Left renal pelvis (tissue), 4 donors: ENCODE measurements around the gene CA4. TPM values are rescaled to one million over a fixed set of nuclear protein-coding genes. Genes with fewer than 3 reads are reported as not detected.
"Not testable (repeated sequence)": the region's sequence is repeated elsewhere in the genome, so short reads cannot be mapped to it uniquely, and the experiment has no call there.

Source experiments
- DNase-seq, 4 donors: peaks; one replicate each; pipeline ENCODE4 v3.0.0-alpha.2; 2013; ENCODE audit warnings: low read depth in 4 of 4, low spot score in 3 of 4
- polyA plus RNA-seq, 4 donors: library from polyadenylated mRNA; unstranded; fragments of 120-200 nt; gene quantifications; one replicate each; pipeline ENCODE4 v1.2.1, GENCODE V29; 2013; ENCODE audit not compliant: insufficient read length in 4 of 4

The CA4 gene
- polyA plus RNA-seq, 4 donors = 3.7 to 58.5 (median 35.9) TPM

DNA sequence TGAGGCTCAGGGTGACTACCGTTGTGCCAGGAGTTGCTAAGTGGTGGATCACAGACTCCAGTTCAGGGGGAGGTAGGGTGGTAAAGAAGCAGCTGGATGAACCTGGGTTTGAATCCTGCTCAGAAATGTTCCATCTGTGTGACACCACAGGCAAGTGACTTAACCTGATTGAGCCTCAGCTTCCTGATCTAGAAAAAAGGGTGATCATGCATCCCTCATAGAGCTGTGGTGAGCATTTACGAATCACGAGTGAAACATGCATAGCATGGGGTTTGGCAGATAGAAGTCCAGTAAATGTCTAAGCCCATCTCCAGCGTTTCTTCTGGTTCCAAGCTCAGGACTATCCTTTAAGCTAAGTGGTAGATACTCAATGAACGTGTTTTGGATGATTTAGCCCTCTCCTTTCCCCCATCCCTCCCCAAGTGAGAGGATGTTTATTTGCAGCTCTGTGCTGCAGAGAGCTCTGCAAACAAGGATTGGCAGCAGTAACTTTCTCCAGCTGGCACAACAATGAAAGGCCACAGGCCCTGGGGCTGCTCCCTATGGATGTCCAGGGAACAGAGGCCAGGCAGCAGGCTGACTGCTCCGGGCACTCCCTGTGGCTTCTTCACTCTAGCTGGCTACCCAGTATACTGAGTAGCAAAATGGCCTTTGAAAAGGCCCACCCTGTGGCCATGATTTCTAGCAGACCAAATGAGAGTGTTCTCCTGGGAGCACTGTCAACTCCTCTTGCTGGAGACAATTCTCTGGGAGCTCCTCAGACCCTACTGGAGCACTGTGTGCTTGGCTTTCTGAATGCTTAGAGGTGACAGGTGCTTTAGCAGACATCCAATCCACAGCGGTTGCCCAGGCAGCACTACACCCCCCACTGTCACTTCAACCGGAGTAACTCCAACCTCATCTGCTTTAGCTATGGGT lies 21.3 kb downstream of the CA4 start:
- DNase-seq = no peak

GRCh38 chr17:60171753-60172079 lies 21.9 kb downstream of the CA4 start:
- DNase-seq = no peak

DNA sequence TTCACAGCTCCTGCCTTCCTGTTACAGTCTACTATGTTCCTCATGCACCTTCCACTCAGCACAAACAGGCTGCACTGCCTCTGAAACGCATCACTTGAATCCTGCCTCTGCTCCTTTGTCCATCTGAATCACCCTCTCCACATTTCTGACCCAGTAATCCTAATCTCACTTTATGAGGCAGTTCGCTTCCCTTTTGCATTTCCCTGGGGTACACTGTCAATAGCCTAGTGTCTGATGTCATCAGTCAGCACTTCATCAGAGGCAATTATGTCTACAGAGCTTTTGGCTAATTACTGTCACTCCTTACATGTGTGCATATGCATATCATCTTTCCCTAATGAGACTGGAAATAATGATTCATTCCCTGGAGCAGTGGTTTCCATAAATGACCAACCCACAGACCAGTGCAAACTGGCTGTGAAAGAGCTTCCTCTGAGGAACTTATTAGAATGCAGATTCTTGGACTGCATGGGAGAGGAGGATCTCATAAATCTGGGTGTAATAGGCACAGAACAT lies 23.6 kb downstream of the CA4 start:
- DNase-seq = no peak

GRCh38 chr17:60174035-60174434 lies 24.3 kb downstream of the CA4 start:
- no peak for DNase-seq

- not testable (repeated sequence) for DNase-seq
These were observed 25.0 kb downstream of the CA4 start for GRCh38 chr17:60174767-60175166.

GRCh38 chr17:60176763-60177162 lies 27.0 kb downstream of the CA4 start:
- DNase-seq = not testable (repeated sequence)

- DNase-seq = not testable (repeated sequence)
These were observed 28.4 kb downstream of the CA4 start for GRCh38 chr17:60178180-60178579.

- DNase-seq = not testable (repeated sequence)
These were observed 30.6 kb downstream of the CA4 start for GRCh38 chr17:60180380-60180779.

DNA sequence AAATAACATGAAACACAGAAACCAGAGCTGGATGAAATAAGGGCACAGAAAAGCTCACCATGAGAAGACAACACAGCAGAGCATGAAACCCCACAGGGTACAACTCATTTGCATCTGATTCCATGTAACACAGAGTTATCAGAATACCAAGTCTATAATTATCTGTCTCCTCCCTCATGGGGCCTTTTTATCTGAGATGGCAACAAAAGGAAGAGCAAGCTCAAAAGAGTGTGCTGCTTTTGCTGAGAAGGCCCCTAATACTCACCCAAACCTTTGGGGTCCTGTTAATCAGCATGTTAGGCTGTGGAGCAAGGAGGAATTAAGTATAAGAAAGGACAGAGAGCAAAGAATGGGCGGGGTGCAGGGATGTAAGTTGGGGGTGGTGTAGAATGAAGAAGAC lies 36.6 kb downstream of the CA4 start:
- not testable (repeated sequence) for DNase-seq

DNA sequence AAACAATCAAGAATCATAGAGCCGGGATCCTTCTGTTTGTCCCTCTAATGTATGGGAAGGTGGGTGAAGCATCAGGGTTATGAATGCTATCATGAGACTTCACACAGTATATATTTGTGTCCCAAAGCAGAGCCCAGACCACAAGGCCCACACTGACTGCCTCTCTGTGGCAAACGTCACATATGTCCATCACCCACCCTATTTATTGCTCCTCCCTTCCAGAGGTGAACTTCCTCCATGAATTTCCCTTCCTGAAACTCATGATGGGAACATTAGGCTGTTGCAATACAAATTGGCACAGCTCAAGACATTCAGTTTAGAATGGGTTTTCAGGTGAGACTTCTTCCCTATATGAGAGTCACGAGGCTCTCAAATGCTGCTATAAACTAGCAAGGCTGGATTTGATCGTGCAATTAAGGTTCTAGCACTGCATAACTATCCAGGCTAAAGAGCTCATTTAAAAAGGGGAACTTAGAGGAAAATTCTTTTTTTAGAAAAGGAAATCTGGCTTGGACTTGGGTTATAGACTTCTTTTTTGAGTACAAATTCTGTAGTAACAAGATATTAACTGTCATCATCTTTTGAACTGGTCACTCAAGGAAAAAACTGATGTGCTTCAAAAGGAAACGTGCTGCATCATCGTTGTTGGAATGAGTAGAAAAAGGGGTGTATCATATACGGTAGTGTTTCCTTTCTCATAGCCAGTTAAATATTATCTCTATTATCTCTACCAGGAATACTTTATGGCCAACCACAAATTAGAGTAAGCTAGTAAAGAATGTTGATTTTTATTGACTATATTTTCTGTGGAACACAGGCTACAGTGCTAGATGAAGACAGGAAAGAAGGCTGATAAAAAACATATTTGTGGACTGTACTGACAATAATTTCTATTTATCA lies 37.3 kb downstream of the CA4 start:
- not testable (repeated sequence) for DNase-seq

- DNase-seq = no peak
These were observed 39.0 kb downstream of the CA4 start for GRCh38 chr17:60188759-60189158.

DNA sequence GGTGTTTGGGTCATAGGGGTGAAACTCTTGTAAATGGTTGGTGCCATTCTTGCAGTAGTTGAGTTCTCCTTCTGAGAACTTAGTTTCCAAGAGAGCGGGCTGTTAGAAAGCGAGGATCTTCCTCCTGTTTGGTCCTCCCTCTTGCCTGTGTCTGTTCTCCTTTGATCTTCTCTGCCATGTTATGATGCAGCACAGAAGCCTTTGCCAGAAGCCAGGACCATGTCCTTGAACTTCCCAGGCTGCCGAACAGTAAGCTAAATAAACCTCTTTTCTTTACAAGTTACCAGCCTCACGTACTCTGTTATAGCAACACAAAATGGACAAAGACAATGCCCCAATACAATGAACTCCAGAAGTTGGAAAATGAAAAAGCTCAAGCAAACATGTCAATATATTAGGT lies 40.3 kb downstream of the CA4 start:
- DNase-seq = not testable (repeated sequence)

DNA sequence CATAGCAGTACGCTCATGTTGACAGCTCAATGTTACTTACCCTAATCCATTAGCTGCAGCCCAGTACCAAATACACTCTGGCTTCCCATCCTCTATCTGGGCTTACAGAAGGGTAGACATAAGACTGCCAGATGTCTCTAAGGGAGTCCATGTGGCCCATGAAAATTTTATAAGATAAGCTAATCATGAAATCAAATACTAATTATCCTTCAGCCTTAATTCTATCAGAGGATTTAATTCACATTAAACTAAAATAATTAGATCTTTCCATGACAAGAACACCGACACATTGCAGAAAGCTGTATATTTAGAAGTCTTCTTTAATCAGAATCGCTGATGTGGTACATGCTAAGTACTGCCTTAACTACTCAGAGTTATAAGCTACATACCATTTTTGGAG lies 43.3 kb downstream of the CA4 start:
- not testable (repeated sequence) for DNase-seq

DNA sequence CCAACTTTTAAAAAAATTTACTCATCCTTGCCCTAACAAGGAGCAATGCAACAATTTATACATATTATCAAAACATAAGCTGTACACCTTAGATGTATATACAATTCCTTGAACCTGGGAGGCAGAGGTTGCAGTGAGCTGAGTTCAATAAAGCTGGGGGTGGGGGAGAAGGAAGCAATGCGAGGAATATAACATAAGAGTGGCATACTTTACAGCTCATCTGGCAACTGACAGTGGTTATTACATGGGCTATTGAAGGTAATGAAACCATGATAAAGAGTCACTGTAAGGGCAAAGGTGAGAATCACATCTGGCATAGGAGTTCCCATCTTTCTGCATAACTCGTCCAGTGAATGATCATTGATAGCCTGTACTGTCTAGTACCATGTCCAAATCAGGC lies 43.7 kb downstream of the CA4 start:
- DNase-seq = no peak

- not testable (repeated sequence) for DNase-seq
These were observed 44.4 kb downstream of the CA4 start for GRCh38 chr17:60194141-60194540.

DNA sequence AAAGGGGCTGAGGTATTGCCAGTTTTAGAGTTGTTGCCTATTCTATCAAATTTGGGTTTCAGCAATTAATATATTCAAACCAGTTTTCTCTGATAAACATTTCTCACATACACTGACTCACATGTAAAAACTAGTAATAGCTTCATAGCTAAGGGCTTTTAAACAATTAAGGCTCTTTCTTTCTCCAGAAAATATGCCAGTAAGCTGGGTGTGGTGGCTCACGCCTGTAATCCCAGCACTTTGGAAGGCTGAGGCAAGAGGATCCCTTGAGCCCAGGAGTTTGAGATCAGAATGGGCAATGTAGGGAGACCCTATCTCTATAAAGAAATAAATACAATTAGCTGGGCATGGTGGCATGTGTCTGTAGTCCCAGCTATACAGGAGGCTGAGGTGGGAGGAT lies 48.9 kb downstream of the CA4 start:
- not testable (repeated sequence) for DNase-seq

- DNase-seq = not testable (repeated sequence)
These were observed 56.0 kb downstream of the CA4 start for GRCh38 chr17:60205782-60206181.

GRCh38 chr17:60208302-60208701 lies 58.5 kb downstream of the CA4 start:
- DNase-seq = not testable (repeated sequence)
